Activated naive CD4-positive, alpha-beta T cell treated with anti-CD3 and anti-CD28 coated beads for 36 hours (primary cell): ENCODE measurements around the gene NFILZ. TPM values are rescaled to one million over a fixed set of nuclear protein-coding genes. Genes with fewer than 3 reads are reported as not detected.
A peak's percentile ranks its signal among the peaks of the same experiment; 100 is the strongest.
"Not testable (repeated sequence)": the region's sequence is repeated elsewhere in the genome, so short reads cannot be mapped to it uniquely, and the experiment has no call there.

ENCODE experiments used
- CTCF ChIA-PET: fragments of 350-600 bp; sonication (Branson Sonifier 250); formaldehyde crosslinking; loops from one replicate; lab custom pipeline; 2021; ENCODE audit warnings: antibody characterized with exemption; lab: Charles Lee
- DNase-seq: peaks from one replicate; pipeline ENCODE4 v3.0.0-alpha.2; 2020
- H3K27ac Mint-ChIP-seq: one replicate; pipeline ENCODE4 v1.8.0; 2021; ENCODE audit warnings: mild to moderate bottlenecking, mixed read lengths
- H3K27me3 Mint-ChIP-seq: one replicate; pipeline ENCODE4 v1.8.0; 2021; ENCODE audit warnings: low read depth, mixed read lengths
- H3K36me3 Mint-ChIP-seq: one replicate; pipeline ENCODE4 v1.8.0; 2021; ENCODE audit warnings: low read depth, mixed read lengths
- H3K4me1 Mint-ChIP-seq: one replicate; pipeline ENCODE4 v1.8.0; 2021; ENCODE audit warnings: low read depth, mixed read lengths
- H3K4me3 Mint-ChIP-seq: one replicate; pipeline ENCODE4 v1.8.0; 2021; ENCODE audit warnings: mild to moderate bottlenecking, moderate library complexity, mixed read lengths
- H3K9me3 Mint-ChIP-seq: one replicate; pipeline ENCODE4 v1.8.0; 2021; ENCODE audit warnings: mixed read lengths
- intact Hi-C: fragments of 100-400 bp; cut with micrococcal nuclease; formaldehyde crosslinking; loops from one replicate; pipeline ENCODE4 v1.15.1; 2023
- total RNA-seq, 2 experiments: library from RNA; stranded (reverse); gene quantifications; one replicate each; pipeline ENCODE4 v1.2.3, GENCODE V29; 2021

The NFILZ gene
- total RNA-seq, 2 experiments from 2014 or later: not detected

DNA sequence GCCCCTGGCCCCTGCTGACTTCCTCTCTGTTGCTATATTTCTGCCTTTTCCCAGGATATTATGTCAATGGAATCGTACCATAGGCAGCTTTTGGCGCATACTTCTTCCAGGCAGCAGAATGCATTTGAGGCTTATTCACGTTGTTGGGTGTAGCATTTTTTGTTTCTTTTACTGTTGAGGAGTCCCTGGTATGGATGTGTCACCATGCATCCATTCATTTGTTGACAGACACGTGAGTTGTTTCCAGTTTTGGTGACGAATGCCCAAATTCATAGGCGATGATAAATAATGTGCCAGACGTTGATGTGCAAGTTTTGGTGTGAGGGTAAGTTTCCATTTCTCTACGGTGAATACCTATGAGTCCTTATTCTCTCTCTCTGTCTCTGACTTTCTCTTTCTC, 5.0 kb downstream of the NFILZ start:
- Mint-ChIP-seq H3K4me3 (no peak overlapping the region), H3K9me3 (no peaks in the 10 kb centered on the region), H3K27me3 (peaks cover 10% of the 10 kb centered on the region), H3K4me1 (peaks cover 6% of the 10 kb centered on the region), H3K27ac (no peak overlapping the region), H3K36me3 (no peaks in the 10 kb centered on the region)
- intact Hi-C loops: no loop called here
- CTCF ChIA-PET: no interaction called here
- no peak for DNase-seq

DNA sequence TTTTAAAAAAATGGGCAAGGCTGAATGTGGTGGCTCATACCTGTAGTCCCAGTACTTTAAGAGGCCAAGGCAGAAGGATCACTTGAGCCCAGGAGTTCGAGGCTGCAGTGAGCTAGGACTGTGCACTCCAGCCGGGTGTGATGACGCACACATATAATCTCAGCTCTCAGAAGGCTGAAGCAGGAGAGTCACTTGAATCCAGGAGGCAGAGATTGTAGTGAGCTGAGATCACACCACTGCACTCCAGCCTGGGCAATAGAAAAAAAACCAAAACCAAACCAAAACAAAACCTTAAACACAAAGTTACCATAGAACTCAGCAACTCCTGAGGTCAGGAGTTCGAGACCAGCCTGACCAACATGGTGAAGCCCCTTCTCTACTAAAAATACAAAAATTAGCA, 6.6 kb downstream of the NFILZ start:
- H3K4me3 Mint-ChIP-seq, H3K9me3 Mint-ChIP-seq, DNase-seq, H3K27ac Mint-ChIP-seq, H3K36me3 Mint-ChIP-seq, H3K4me1 Mint-ChIP-seq, intact Hi-C loops: not testable (repeated sequence)
- CTCF ChIA-PET: interaction anchor here (1.1 kb wide), 1 partner anchor 55 kb away, joined by 3 read pairs; no protein-coding TSS in a partner anchor
- H3K27me3 Mint-ChIP-seq: peaks cover 12% of the 10 kb centered on the region

DNA sequence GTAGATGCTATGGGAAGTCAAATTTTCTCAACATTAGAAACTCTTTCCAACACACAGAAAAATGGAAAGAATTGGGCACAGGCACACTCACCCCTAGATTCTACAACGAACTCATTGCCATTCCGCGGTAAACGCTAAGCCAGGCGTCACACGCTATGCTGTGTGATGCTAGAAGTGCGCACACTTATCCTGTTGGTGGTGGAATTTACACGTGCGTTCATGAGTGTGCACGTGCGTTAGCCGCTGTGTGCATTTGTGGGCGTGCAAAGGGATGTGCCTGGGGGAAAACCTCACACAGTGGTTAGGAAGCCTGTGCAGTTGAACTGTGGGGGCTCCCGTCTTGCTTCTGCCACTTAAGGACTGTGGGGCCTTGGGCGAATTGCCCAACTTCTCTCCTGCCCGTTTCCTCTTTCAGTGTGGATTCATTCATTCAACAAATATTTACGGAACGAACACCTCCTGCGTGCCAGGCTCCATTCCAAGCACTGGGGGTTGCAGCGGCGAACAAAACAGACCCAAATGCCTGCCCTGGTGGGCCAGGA, 7.7 kb downstream of the NFILZ start:
- Mint-ChIP-seq H3K4me3 (no peak overlapping the region), H3K36me3 (no peaks in the 10 kb centered on the region), H3K9me3 (peaks cover 2% of the 10 kb centered on the region), H3K4me1 (peaks cover 6% of the 10 kb centered on the region), H3K27me3 (peaks cover 12% of the 10 kb centered on the region), H3K27ac (no peak overlapping the region)
- DNase-seq: peak; percentile 19
- intact Hi-C loops: no loop called here
- CTCF ChIA-PET: no interaction called here

DNA sequence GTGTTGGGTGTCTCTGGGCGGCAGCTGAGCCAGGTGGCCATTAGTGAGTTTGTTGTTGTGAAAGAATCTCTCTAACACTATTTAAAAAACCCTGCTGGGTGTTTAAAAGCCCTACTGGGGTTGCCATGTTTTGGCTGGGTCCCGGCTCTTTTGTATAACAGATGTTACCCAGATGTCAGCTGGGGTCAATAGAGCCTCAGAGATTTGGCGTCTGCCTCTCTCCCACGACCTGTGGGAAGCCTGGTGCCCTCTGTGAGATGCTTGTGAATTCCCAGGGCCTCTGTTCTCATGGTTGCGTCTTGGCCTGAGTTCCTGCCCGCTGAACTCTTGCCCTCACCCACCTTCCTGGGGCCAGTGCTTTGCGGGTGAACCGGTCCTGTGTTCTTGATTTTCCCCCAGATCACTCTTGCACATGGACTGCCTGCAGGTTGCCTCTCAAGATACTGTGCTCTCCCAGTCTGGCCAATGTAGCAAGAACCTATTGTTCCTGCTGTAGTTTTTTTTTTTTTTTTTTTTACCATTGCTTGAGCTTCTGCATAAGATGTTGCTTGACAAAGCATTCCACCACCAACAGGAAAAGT, 9.5 kb downstream of the NFILZ start:
- H3K4me3 Mint-ChIP-seq: no peak overlapping the region
- H3K4me1 Mint-ChIP-seq: peaks cover 4% of the 10 kb centered on the region
- no peak for DNase-seq
- peaks cover 2% of the 10 kb centered on the region for H3K9me3 Mint-ChIP-seq
- H3K27ac Mint-ChIP-seq: no peak overlapping the region
- H3K36me3 Mint-ChIP-seq: no peaks in the 10 kb centered on the region
- CTCF ChIA-PET: interaction anchor here (1.0 to 1.1 kb wide), 2 partner anchors 24 to 58 kb away, joined by 4 to 6 read pairs; no protein-coding TSS in a partner anchor
- H3K27me3 Mint-ChIP-seq: peaks cover 12% of the 10 kb centered on the region
- intact Hi-C loops: no loop called here

DNA sequence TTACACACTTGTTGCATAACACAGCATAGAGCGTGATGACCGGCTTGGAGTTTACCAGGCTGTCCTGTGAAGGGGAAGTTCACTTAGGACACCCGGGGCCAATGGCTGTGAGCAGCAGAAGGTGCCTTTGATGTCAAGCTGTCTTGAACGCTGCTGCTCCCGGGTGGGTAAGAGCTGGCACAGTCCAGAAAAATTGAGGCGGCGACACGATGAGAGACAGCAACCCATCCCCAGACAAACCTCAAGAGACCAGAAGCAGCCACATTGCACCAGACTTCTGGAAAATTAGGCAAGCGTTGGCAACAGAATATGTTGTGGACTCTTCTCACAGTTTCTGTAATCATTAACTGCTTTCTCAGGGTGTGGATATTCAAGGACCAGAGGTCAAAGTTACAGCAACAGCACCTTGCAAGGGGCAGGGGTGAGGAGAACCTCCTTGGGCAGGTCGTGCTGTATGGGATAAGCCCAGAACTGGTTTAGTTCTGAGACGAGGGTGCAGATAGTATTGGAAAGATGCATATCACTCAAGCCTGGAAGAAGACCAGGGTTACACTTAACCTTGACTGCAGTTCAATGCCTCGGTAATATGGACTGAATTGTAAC, 10.1 kb downstream of the NFILZ start:
- Mint-ChIP-seq H3K27me3 (peaks cover 12% of the 10 kb centered on the region), H3K36me3 (no peaks in the 10 kb centered on the region), H3K27ac (no peak overlapping the region), H3K9me3 (peaks cover 2% of the 10 kb centered on the region), H3K4me1 (peaks cover 4% of the 10 kb centered on the region), H3K4me3 (no peak overlapping the region)
- CTCF ChIA-PET: interaction anchor here (1.0 to 4.5 kb wide), 3 partner anchors 18 to 61 kb away, joined by 4 to 39 read pairs (median 4); no protein-coding TSS in a partner anchor
- no peak for DNase-seq
- intact Hi-C loops: no loop called here

DNA sequence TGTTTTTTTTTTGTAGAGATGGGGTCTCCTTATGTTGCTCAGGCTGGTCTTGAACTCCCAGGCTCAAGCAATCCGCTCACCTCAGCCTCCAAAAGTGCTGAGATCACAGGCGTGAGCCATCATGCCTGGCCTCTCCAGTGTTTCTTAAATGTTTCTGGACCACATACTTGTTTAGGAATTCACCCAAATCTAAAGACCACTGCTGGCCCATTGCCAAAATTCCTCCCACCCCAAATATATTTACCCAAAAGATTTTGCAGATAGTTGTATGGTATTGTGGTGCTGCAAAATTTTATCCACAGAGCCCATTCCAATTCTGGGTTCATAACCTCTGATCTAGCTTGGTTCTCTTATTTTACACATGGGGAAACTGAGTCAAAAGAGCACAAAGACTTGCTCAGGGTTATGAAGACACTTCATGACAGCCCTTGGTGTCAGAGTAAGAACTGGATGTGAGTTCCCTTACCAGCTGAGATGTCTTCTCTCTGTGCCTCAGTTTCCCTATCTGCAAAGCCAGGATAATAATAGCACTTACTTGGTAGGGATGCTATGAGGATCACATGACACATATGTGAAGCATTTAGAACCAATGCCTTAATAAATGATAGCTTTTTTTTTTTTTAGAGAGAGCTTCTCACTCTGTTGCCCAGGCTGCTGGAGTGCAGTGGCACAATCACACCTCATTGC, 10.9 kb downstream of the NFILZ start:
- CTCF ChIA-PET: interaction anchor here (0.6 to 4.5 kb wide), 13 partner anchors 8 to 692 kb away, joined by 3 to 39 read pairs (median 5); no protein-coding TSS in a partner anchor
- intact Hi-C loops: no loop called here
- H3K4me3 Mint-ChIP-seq: no peak overlapping the region
- H3K27ac Mint-ChIP-seq: no peak overlapping the region
- peaks cover 4% of the 10 kb centered on the region for H3K4me1 Mint-ChIP-seq
- no peaks in the 10 kb centered on the region for H3K36me3 Mint-ChIP-seq
- peaks cover 2% of the 10 kb centered on the region for H3K9me3 Mint-ChIP-seq
- peaks cover 12% of the 10 kb centered on the region for H3K27me3 Mint-ChIP-seq
- no peak for DNase-seq

DNA sequence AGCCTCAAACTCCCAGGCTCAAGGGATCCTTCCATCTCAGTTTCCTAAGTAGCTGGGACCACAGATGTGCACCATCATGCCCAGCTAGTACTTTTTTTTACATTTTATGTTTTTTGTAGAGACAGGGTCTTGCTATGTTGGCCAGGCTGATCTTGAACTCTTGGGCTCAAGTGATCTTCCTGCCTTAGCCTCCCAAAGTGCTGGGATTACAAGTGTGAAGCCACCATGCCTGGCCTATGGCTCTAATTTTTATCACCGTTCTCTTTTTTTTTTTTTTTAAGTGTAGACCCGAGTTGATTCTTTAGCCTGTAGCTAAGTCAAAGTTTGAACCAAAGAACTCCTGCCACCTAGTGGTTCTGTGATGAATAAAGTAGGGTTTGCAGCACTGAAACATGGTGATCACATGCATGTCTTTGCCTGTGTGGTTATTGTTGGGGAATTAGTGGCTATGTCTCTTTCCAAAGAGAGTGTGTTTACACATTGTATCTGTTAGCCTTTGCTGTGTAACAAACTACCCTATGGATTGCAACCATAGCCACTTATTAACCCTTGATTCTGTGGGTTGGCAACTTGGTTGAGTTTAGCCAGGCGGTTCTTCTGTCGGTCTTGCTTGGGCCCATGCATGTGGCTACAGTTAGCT, 11.6 kb downstream of the NFILZ start:
- Mint-ChIP-seq H3K36me3 (no peaks in the 10 kb centered on the region), H3K27me3 (peaks cover 9% of the 10 kb centered on the region), H3K4me3 (no peak overlapping the region), H3K27ac (no peak overlapping the region), H3K9me3 (peaks cover 2% of the 10 kb centered on the region), H3K4me1 (peaks cover 4% of the 10 kb centered on the region)
- peak; percentile 10 for DNase-seq
- intact Hi-C loops: loop anchor here (1.0 to 2.0 kb wide), 2 partner anchors 61 to 289 kb away; no protein-coding TSS in a partner anchor
- CTCF ChIA-PET: interaction anchor here (0.6 to 4.5 kb wide), 14 partner anchors 8 to 691 kb away, joined by 3 to 39 read pairs (median 4); no protein-coding TSS in a partner anchor

DNA sequence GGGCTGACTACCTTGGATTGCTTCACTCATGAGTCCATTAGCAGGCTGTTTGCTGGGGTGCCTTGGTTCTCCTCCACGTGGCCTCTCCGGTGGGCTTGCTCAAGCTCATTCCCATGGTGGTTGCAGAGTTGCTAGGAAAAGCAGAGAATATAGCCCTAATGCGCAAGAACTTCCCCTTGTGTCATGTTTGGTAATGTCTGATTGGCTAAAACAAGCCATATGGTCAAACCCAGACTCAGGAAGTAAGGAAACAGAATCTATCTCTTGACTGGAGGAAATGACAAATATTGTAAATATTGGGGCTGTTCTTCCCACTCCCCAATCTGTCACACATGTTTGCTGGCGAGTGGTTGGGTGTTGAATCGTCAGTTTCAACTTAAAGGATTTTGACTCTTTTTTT, 12.1 kb downstream of the NFILZ start:
- H3K36me3 Mint-ChIP-seq: no peaks in the 10 kb centered on the region
- peaks cover 2% of the 10 kb centered on the region for H3K9me3 Mint-ChIP-seq
- H3K4me3 Mint-ChIP-seq: no peak overlapping the region
- intact Hi-C loops: loop anchor here (1.0 to 2.0 kb wide), 2 partner anchors 62 to 289 kb away; no protein-coding TSS in a partner anchor
- no peak for DNase-seq
- H3K27ac Mint-ChIP-seq: no peak overlapping the region
- CTCF ChIA-PET: interaction anchor here (1.0 to 4.5 kb wide), 6 partner anchors 11 to 63 kb away, joined by 3 to 39 read pairs (median 10); no protein-coding TSS in a partner anchor
- H3K27me3 Mint-ChIP-seq: peaks cover 8% of the 10 kb centered on the region
- peaks cover 4% of the 10 kb centered on the region for H3K4me1 Mint-ChIP-seq

DNA sequence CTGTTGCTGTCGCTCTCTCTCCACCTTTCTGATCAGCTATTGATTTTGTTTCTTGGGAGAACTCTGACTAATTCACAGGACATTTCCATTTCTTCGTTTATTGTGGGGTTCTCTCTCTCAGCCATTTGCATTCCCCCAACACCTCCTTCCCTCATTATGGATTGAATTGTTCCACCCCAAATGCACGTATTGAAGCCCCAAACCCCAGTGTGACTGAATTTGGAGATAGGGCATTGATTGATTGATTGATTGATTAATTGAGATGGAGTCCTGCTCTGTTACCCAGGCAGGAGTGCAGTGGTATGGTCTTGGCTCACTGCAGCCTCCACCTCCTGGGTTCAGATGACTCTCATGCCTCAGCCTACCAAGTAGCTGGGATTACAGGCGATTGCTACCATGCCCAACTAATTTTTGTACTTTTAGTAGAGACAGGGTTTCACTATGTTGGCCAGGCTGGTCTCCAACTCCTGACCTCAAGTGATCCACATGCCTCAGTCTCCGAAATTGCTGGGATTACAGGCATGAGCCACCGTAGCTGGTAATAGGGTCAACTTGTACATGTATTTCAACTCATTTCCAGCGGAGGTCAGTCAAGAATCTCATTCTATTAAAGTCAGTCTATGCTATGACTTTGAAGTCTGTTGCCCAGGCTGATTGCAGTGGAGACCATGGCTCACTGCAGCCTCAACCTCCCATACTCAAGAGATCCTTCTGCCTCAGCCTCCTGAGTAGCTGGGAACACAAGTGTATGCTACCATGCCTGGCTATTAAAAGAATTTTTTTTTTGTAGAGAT, 13.6 kb downstream of the NFILZ start:
- no peak for DNase-seq
- CTCF ChIA-PET: interaction anchor here (0.6 to 4.5 kb wide), 4 partner anchors 13 to 64 kb away, joined by 3 to 39 read pairs (median 6); no protein-coding TSS in a partner anchor
- no peak overlapping the region for H3K4me3 Mint-ChIP-seq
- peaks cover 6% of the 10 kb centered on the region for H3K27me3 Mint-ChIP-seq
- H3K36me3 Mint-ChIP-seq: no peaks in the 10 kb centered on the region
- intact Hi-C loops: loop anchor here (2.0 kb wide), 1 partner anchor 63 kb away; no protein-coding TSS in a partner anchor
- H3K9me3 Mint-ChIP-seq: peaks cover 2% of the 10 kb centered on the region
- H3K4me1 Mint-ChIP-seq: no peaks in the 10 kb centered on the region
- H3K27ac Mint-ChIP-seq: no peak overlapping the region

DNA sequence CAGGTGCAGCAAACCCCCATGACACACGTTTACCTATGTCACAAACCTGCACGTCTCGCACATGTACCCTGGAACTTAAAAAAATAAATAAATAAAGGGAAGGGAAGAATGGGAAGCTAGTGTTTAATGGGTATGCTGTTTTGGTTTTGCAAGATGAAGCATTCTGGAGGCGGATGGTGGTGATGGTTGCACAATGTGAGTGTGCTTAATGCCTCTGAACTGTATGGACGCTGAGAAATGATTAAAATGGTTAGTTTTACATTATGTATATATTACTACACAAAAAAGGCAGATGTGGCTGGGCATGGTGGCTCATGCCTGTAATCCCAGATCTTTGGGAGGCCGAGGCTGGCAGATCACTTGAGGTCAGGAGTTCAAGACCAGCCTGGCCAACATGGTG, 17.8 kb downstream of the NFILZ start:
- Mint-ChIP-seq H3K27ac (no peak overlapping the region), H3K4me3 (no peak overlapping the region), H3K36me3 (no peaks in the 10 kb centered on the region), H3K27me3 (no peaks in the 10 kb centered on the region), H3K4me1 (peaks cover 2% of the 10 kb centered on the region), H3K9me3 (no peaks in the 10 kb centered on the region)
- CTCF ChIA-PET: no interaction called here
- no peak for DNase-seq
- intact Hi-C loops: no loop called here
